ENCODE measurements around the gene VSTM2L.

VSTM2L gene

GRCh38 chr20:37955511-37955910, 52.6 kb downstream of the VSTM2L start:
- no peak overlapping the region for H3K4ac ChIP-seq (ENCODE audit: low read depth, low read length)
- H2AFZ ChIP-seq (ENCODE audit: insufficient read depth, low read length, poor library complexity) = no peak overlapping the region
- H2BK120ac ChIP-seq (ENCODE audit: insufficient read depth, low read length, poor library complexity) = no peak overlapping the region
- H3K4me1 ChIP-seq (ENCODE audit: control insufficient read depth in 1 of 2, insufficient read depth in 2 of 2, low read length in 2 of 2) = no peaks in the 10 kb centered on the region
- no peak overlapping the region for H3K4me2 ChIP-seq (ENCODE audit: low read length)
- H3K23ac ChIP-seq (ENCODE audit: low read length) = no peak overlapping the region
- H3K79me2 ChIP-seq (ENCODE audit: control insufficient read depth, insufficient read depth, low read length, poor library complexity) = no peaks in the 10 kb centered on the region
- no peak overlapping the region for H3K4me3 ChIP-seq (ENCODE audit: low read depth, low read length)
- H2BK5ac ChIP-seq (ENCODE audit: low read depth, low read length, poor library complexity) = no peak overlapping the region
- no peak overlapping the region for H2BK12ac ChIP-seq (ENCODE audit: low read length)
- no CpG with 5 or more reads among the region's 7 CpGs for WGBS (ENCODE audit: extremely low coverage, insufficient coverage, insufficient read length)
- H3K9ac ChIP-seq (ENCODE audit: low read length) = no peak overlapping the region
- no peaks in the 10 kb centered on the region for H3K36me3 ChIP-seq (ENCODE audit: control insufficient read depth in 1 of 2, insufficient read depth in 2 of 2, low read length in 2 of 2)
- H3K18ac ChIP-seq (ENCODE audit: low read length) = no peak overlapping the region
- H4K8ac ChIP-seq (ENCODE audit: low read depth, low read length) = no peak overlapping the region
- H2AK5ac ChIP-seq (ENCODE audit: low read length) = no peak overlapping the region
- no peak overlapping the region for H3K27ac ChIP-seq (ENCODE audit: low read depth, low read length)
- H4K12ac ChIP-seq (ENCODE audit: low read depth, low read length) = no peak overlapping the region
- no peak overlapping the region for H4K91ac ChIP-seq (ENCODE audit: low read depth, low read length)
- DNase-seq = no peak
- H3K79me1 ChIP-seq (ENCODE audit: low read length) = no peaks in the 10 kb centered on the region
- no peak overlapping the region for H3K14ac ChIP-seq (ENCODE audit: low read length)
- H3K9me3 ChIP-seq (ENCODE audit: insufficient read depth, low read depth, low read length) = no peaks in the 10 kb centered on the region
- H3K27me3 ChIP-seq (ENCODE audit: insufficient read depth, low read length) = no peaks in the 10 kb centered on the region

GRCh38 chr20:37956107-37956585, 53.2 kb downstream of the VSTM2L start:
- no peak for DNase-seq
- H4K91ac ChIP-seq (ENCODE audit: low read depth, low read length) = no peak overlapping the region
- no peak overlapping the region for H2AFZ ChIP-seq (ENCODE audit: insufficient read depth, low read length, poor library complexity)
- H3K27me3 ChIP-seq (ENCODE audit: insufficient read depth, low read length) = no peaks in the 10 kb centered on the region
- H3K9ac ChIP-seq (ENCODE audit: low read length) = no peak overlapping the region
- H2BK120ac ChIP-seq (ENCODE audit: insufficient read depth, low read length, poor library complexity) = no peak overlapping the region
- H3K27ac ChIP-seq (ENCODE audit: low read depth, low read length) = no peak overlapping the region
- H2AK5ac ChIP-seq (ENCODE audit: low read length) = no peak overlapping the region
- no peak overlapping the region for H2BK5ac ChIP-seq (ENCODE audit: low read depth, low read length, poor library complexity)
- no peak overlapping the region for H3K14ac ChIP-seq (ENCODE audit: low read length)
- no peak overlapping the region for H3K23ac ChIP-seq (ENCODE audit: low read length)
- H3K4ac ChIP-seq (ENCODE audit: low read depth, low read length) = no peak overlapping the region
- no CpG with 5 or more reads among the region's 3 CpGs for WGBS (ENCODE audit: extremely low coverage, insufficient coverage, insufficient read length)
- H4K8ac ChIP-seq (ENCODE audit: low read depth, low read length) = no peak overlapping the region
- H3K4me3 ChIP-seq (ENCODE audit: low read depth, low read length) = no peak overlapping the region
- H3K79me2 ChIP-seq (ENCODE audit: control insufficient read depth, insufficient read depth, low read length, poor library complexity) = no peaks in the 10 kb centered on the region
- no peaks in the 10 kb centered on the region for H3K4me1 ChIP-seq (ENCODE audit: control insufficient read depth in 1 of 2, insufficient read depth in 2 of 2, low read length in 2 of 2)
- H4K12ac ChIP-seq (ENCODE audit: low read depth, low read length) = no peak overlapping the region
- no peak overlapping the region for H3K18ac ChIP-seq (ENCODE audit: low read length)
- H3K9me3 ChIP-seq (ENCODE audit: insufficient read depth, low read depth, low read length) = no peaks in the 10 kb centered on the region
- no peak overlapping the region for H3K4me2 ChIP-seq (ENCODE audit: low read length)
- H2BK12ac ChIP-seq (ENCODE audit: low read length) = no peak overlapping the region
- no peaks in the 10 kb centered on the region for H3K79me1 ChIP-seq (ENCODE audit: low read length)
- H3K36me3 ChIP-seq (ENCODE audit: control insufficient read depth in 1 of 2, insufficient read depth in 2 of 2, low read length in 2 of 2) = no peaks in the 10 kb centered on the region

- no peak overlapping the region for H4K8ac ChIP-seq (ENCODE audit: low read depth, low read length)
- no peaks in the 10 kb centered on the region for H3K36me3 ChIP-seq (ENCODE audit: control insufficient read depth in 1 of 2, insufficient read depth in 2 of 2, low read length in 2 of 2)
- no peak overlapping the region for H2BK120ac ChIP-seq (ENCODE audit: insufficient read depth, low read length, poor library complexity)
- H3K79me2 ChIP-seq (ENCODE audit: control insufficient read depth, insufficient read depth, low read length, poor library complexity) = no peaks in the 10 kb centered on the region
- no peak overlapping the region for H2BK12ac ChIP-seq (ENCODE audit: low read length)
- H3K9me3 ChIP-seq (ENCODE audit: insufficient read depth, low read depth, low read length) = no peaks in the 10 kb centered on the region
- no peak overlapping the region for H4K12ac ChIP-seq (ENCODE audit: low read depth, low read length)
- no peak overlapping the region for H3K23ac ChIP-seq (ENCODE audit: low read length)
- H3K27me3 ChIP-seq (ENCODE audit: insufficient read depth, low read length) = no peaks in the 10 kb centered on the region
- no peak overlapping the region for H3K9ac ChIP-seq (ENCODE audit: low read length)
- no peak overlapping the region for H2AK5ac ChIP-seq (ENCODE audit: low read length)
- H3K79me1 ChIP-seq (ENCODE audit: low read length) = no peaks in the 10 kb centered on the region
- no peaks in the 10 kb centered on the region for H3K4me1 ChIP-seq (ENCODE audit: control insufficient read depth in 1 of 2, insufficient read depth in 2 of 2, low read length in 2 of 2)
- H2BK5ac ChIP-seq (ENCODE audit: low read depth, low read length, poor library complexity) = no peak overlapping the region
- H2AFZ ChIP-seq (ENCODE audit: insufficient read depth, low read length, poor library complexity) = no peak overlapping the region
- no peak overlapping the region for H4K91ac ChIP-seq (ENCODE audit: low read depth, low read length)
- no peak for DNase-seq
- no peak overlapping the region for H3K18ac ChIP-seq (ENCODE audit: low read length)
- WGBS (ENCODE audit: extremely low coverage, insufficient coverage, insufficient read length) = no CpG with 5 or more reads among the region's 2 CpGs
- H3K14ac ChIP-seq (ENCODE audit: low read length) = no peak overlapping the region
- no peak overlapping the region for H3K4me2 ChIP-seq (ENCODE audit: low read length)
- H3K4me3 ChIP-seq (ENCODE audit: low read depth, low read length) = no peak overlapping the region
- no peak overlapping the region for H3K27ac ChIP-seq (ENCODE audit: low read depth, low read length)
- H3K4ac ChIP-seq (ENCODE audit: low read depth, low read length) = no peak overlapping the region
These were observed 56.1 kb downstream of the VSTM2L start for GRCh38 chr20:37958856-37959520.

- DNase-seq = peak; percentile 14 to 86
- Histone ChIP-seq H3K9ac (ENCODE audit: low read length) (no peak overlapping the region), H2AK5ac (ENCODE audit: low read length) (no peak overlapping the region), H3K9me3 (ENCODE audit: insufficient read depth, low read depth, low read length) (no peaks in the 10 kb centered on the region), H3K79me1 (ENCODE audit: low read length) (no peaks in the 10 kb centered on the region), H3K4me1 (ENCODE audit: control insufficient read depth in 1 of 2, insufficient read depth in 2 of 2, low read length in 2 of 2) (no peaks in the 10 kb centered on the region), H3K18ac (ENCODE audit: low read length) (no peak overlapping the region), H3K27ac (ENCODE audit: low read depth, low read length) (no peak overlapping the region), H2BK5ac (ENCODE audit: low read depth, low read length, poor library complexity) (no peak overlapping the region), H3K79me2 (ENCODE audit: control insufficient read depth, insufficient read depth, low read length, poor library complexity) (no peaks in the 10 kb centered on the region), H3K4me2 (ENCODE audit: low read length) (no peak overlapping the region), H3K23ac (ENCODE audit: low read length) (no peak overlapping the region), H4K12ac (ENCODE audit: low read depth, low read length) (no peak overlapping the region), H2AFZ (ENCODE audit: insufficient read depth, low read length, poor library complexity) (no peak overlapping the region), H2BK12ac (ENCODE audit: low read length) (no peak overlapping the region), H3K14ac (ENCODE audit: low read length) (no peak overlapping the region), H3K36me3 (ENCODE audit: control insufficient read depth in 1 of 2, insufficient read depth in 2 of 2, low read length in 2 of 2) (no peaks in the 10 kb centered on the region), H3K4ac (ENCODE audit: low read depth, low read length) (no peak overlapping the region), H3K4me3 (ENCODE audit: low read depth, low read length) (no peak overlapping the region), H4K8ac (ENCODE audit: low read depth, low read length) (no peak overlapping the region), H3K27me3 (ENCODE audit: insufficient read depth, low read length) (no peaks in the 10 kb centered on the region), H2BK120ac (ENCODE audit: insufficient read depth, low read length, poor library complexity) (no peak overlapping the region), H4K91ac (ENCODE audit: low read depth, low read length) (no peak overlapping the region)
- WGBS (ENCODE audit: extremely low coverage, insufficient coverage, insufficient read length) = no CpG with 5 or more reads among the region's 1 CpG
These were observed 58.1 kb downstream of the VSTM2L start for GRCh38 chr20:37961066-37961465.
